IPS DF 4.7 (cell line): ENCODE measurements around the gene HOXB4.

Source experiments
- DNase-seq: peaks from one replicate; pipeline ENCODE4 v3.0.0-alpha.2; 2013; ENCODE audit warnings: low spot score; ENCODE audit errors: extremely low read depth

HOXB4 gene

GRCh38 chr17:48601539-48602425, 23.6 kb upstream of the HOXB4 start:
- DNase-seq, result no peak

GRCh38 chr17:48601207-48601538, 23.0 kb upstream of the HOXB4 start:
- DNase-seq, result no peak

GRCh38 chr17:48600244-48601098, 22.3 kb upstream of the HOXB4 start:
- DNase-seq, result no peak

- no peak for DNase-seq
These were observed 21.2 kb upstream of the HOXB4 start for GRCh38 chr17:48599354-48599753.

- DNase-seq, result no peak
These were observed 20.6 kb upstream of the HOXB4 start for GRCh38 chr17:48598736-48599135.

GRCh38 chr17:48597778-48598631, 19.9 kb upstream of the HOXB4 start:
- DNase-seq, result no peak

GRCh38 chr17:48597528-48597777, 19.3 kb upstream of the HOXB4 start:
- no peak for DNase-seq

GRCh38 chr17:48596735-48597527, 18.8 kb upstream of the HOXB4 start:
- DNase-seq, result no peak

- no peak for DNase-seq
These were observed 18.0 kb upstream of the HOXB4 start for GRCh38 chr17:48596000-48596734.

- DNase-seq, result no peak
These were observed 17.3 kb upstream of the HOXB4 start for GRCh38 chr17:48595278-48595999.

GRCh38 chr17:48594538-48595277, 16.6 kb upstream of the HOXB4 start:
- DNase-seq, result no peak

- DNase-seq, result no peak
These were observed 15.8 kb upstream of the HOXB4 start for GRCh38 chr17:48593840-48594537.

GRCh38 chr17:48593126-48593829, 15.1 kb upstream of the HOXB4 start, which contains the start of gene HOXB5:
HOXB5 (minus strand) TSS chr17:48593779; CDS start chr17:48593682, 97 bp downstream.
- no peak for DNase-seq

- no peak for DNase-seq
These were observed 14.4 kb upstream of the HOXB4 start for GRCh38 chr17:48592577-48592976.

GRCh38 chr17:48592057-48592514, 13.9 kb upstream of the HOXB4 start:
- no peak for DNase-seq

GRCh38 chr17:48591255-48592056, 13.3 kb upstream of the HOXB4 start:
- DNase-seq, result no peak
